Neural cell (in vitro differentiated cells): ENCODE measurements around the gene ADARB2. TPM values are rescaled to one million over a fixed set of nuclear protein-coding genes. Genes with fewer than 3 reads are reported as not detected.

Experiments
- H2AFZ ChIP-seq: fragments of 200-600, 300-800 bp; sonication (generic), shearing (Covaris generic); 2 replicates; pipeline ENCODE4 v1.6.0; 2014; ENCODE audit warnings: low read depth, mild to moderate bottlenecking, antibody characterized with exemption, low read length, moderate library complexity
- H3F3A ChIP-seq: fragments of 200-600 bp; shearing (Covaris generic); 2 replicates; pipeline ENCODE4 v1.6.1; 2016; ENCODE audit warnings: mild to moderate bottlenecking, moderate library complexity, mixed read lengths, antibody characterized with exemption, low read length; ENCODE audit not compliant: insufficient read depth, poor library complexity, severe bottlenecking
- H3K27ac ChIP-seq: fragments of 200-600, 300-800 bp; sonication (generic), shearing (Covaris generic); 2 replicates; pipeline ENCODE4 v1.5.1; 2014; ENCODE audit warnings: mild to moderate bottlenecking, low read length, moderate library complexity
- H3K27me3 ChIP-seq: fragments of 300-800, 200-600 bp; sonication (generic), shearing (Covaris generic); 2 replicates; pipeline ENCODE4 v1.6.0; 2014; ENCODE audit warnings: mild to moderate bottlenecking, low read depth, low read length, moderate library complexity; ENCODE audit not compliant: insufficient read depth
- H3K36me3 ChIP-seq: fragments of 300-800, 200-600 bp; sonication (generic), shearing (Covaris generic); 2 replicates; pipeline ENCODE4 v1.5.1; 2014; ENCODE audit warnings: mild to moderate bottlenecking, antibody characterized with exemption, low read length, moderate library complexity; ENCODE audit not compliant: insufficient read depth
- H3K4me2 ChIP-seq: fragments of 300-800, 200-600 bp; sonication (generic), shearing (Covaris generic); 2 replicates; pipeline ENCODE4 v1.6.0; 2014; ENCODE audit warnings: mild to moderate bottlenecking, low read length
- H3K4me3 ChIP-seq: fragments of 300-800, 200-600 bp; sonication (generic), shearing (Covaris generic); 2 replicates; pipeline ENCODE4 v1.5.1; 2014; ENCODE audit warnings: mild to moderate bottlenecking, low read length, moderate library complexity
- H3K79me2 ChIP-seq: fragments of 200-600 bp; shearing (Covaris generic); replicated peaks from 2 replicates; pipeline ENCODE4 v1.6.0; 2014; ENCODE audit warnings: mild to moderate bottlenecking, low read length, moderate library complexity; ENCODE audit not compliant: insufficient read depth
- H3K9ac ChIP-seq: fragments of 300-800, 200-600 bp; sonication (generic), shearing (Covaris generic); 2 replicates; pipeline ENCODE4 v1.6.1; 2016; ENCODE audit warnings: mild to moderate bottlenecking, low read length, mixed read lengths
- H3K9me2 ChIP-seq: fragments of 200-600 bp; shearing (Covaris generic); 2 replicates; pipeline ENCODE4 v1.6.1; 2016; ENCODE audit warnings: mild to moderate bottlenecking, low read length, mixed read lengths; ENCODE audit not compliant: insufficient read depth
- H3K9me3 ChIP-seq: fragments of 200-600, 300-800 bp; sonication (generic), shearing (Covaris generic); 2 replicates; pipeline ENCODE4 v1.6.1; 2016; ENCODE audit warnings: mild to moderate bottlenecking, mixed run types, low read length, moderate library complexity, mixed read lengths
- H4K20me1 ChIP-seq: fragments of 200-600 bp; shearing (Covaris generic); 2 replicates; pipeline ENCODE4 v1.6.1; 2016; ENCODE audit warnings: mild to moderate bottlenecking, mixed run types; ENCODE audit not compliant: insufficient read depth
- EP300 ChIP-seq: fragments of 450-650 bp; conservative IDR thresholded peaks from 2 replicates; pipeline ENCODE4 v1.6.1; 2014; ENCODE audit warnings: antibody characterized with exemption, mild to moderate bottlenecking, moderate library complexity; ENCODE audit not compliant: poor library complexity, severe bottlenecking
- EZH2 ChIP-seq: fragments of 200-600, 300-800 bp; shearing (Covaris generic), sonication (generic); IDR thresholded peaks from 2 replicates; pipeline ENCODE4 v1.6.1; 2014; ENCODE audit warnings: antibody characterized with exemption, low read length, borderline replicate concordance, mild to moderate bottlenecking; ENCODE audit not compliant: insufficient read depth, poor library complexity, severe bottlenecking
- MXI1 ChIP-seq: fragments of 450-650 bp; conservative IDR thresholded peaks from 2 replicates; pipeline ENCODE4 v1.6.1; 2014; ENCODE audit warnings: antibody characterized with exemption, mild to moderate bottlenecking; ENCODE audit not compliant: poor library complexity, severe bottlenecking
- POLR2AphosphoS5 ChIP-seq: IDR thresholded peaks from 2 replicates; pipeline ENCODE4 v1.6.1; 2012
- RAD21 ChIP-seq: fragments of 450-650 bp; conservative IDR thresholded peaks from 2 replicates; pipeline ENCODE4 v1.6.1; 2014; ENCODE audit warnings: antibody characterized with exemption, mild to moderate bottlenecking, moderate library complexity
- SMC3 ChIP-seq: fragments of 450-650 bp; conservative IDR thresholded peaks from 2 replicates; pipeline ENCODE4 v1.6.1; 2014; ENCODE audit warnings: antibody characterized with exemption, mild to moderate bottlenecking, moderate library complexity; ENCODE audit not compliant: poor library complexity
- TAF1 ChIP-seq: IDR thresholded peaks from 2 replicates; pipeline ENCODE4 v1.6.1; 2012; ENCODE audit warnings: low read depth
- polyA plus RNA-seq: library from polyadenylated mRNA; depleted of rRNA; stranded (reverse); fragments of >200 nt; gene quantifications from 2 replicates; pipeline ENCODE4 v1.2.3, GENCODE V29; 2014
- TF ChIP-seq, protein P1 (sequence below): IDR thresholded peaks from 2 replicates; pipeline ENCODE4 v1.6.1; 2012; ENCODE audit warnings: borderline replicate concordance
- TF ChIP-seq, protein P2 (sequence below): fragments of 450-650 bp; IDR thresholded peaks from 2 replicates; pipeline ENCODE4 v1.5.1; 2014; ENCODE audit warnings: antibody characterized with exemption, mild to moderate bottlenecking, moderate library complexity; ENCODE audit not compliant: poor library complexity, severe bottlenecking

The ADARB2 gene
- polyA plus RNA-seq, 1 donor from 2014 or later, result 3.6 TPM

DNA sequence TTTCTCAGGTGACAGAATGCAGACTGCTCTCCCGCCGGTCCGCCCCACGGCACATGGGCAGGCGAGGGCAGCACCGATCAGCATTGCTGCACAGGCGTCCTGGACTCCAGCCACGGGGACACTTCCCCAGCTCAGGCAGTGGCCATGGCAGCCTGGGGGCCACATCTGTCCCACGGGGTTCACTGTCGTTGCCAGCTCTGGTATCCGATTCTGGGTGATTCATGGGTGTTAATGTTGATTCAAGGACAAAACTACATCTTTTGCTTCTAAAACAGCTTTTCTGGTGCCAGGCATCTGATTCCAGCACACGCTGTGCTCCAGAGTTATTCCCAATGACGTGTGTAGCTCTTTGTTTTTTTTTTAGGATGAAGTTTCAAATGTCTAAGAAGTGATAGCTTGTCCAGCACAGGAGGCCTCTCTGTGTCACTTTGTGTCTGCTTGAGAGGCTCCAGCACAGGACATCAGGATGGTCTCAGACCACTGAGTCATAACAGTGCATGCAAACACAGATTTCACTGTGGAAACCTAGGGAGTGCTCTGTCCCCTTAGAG, 463.1 kb downstream of the ADARB2 start:
- Histone ChIP-seq H2AFZ (no peak overlapping the region), H3K4me3 (no peak overlapping the region), H3K9me3 (no peaks in the 10 kb centered on the region), H4K20me1 (no peaks in the 10 kb centered on the region), H3K9ac (no peak overlapping the region), H3K79me2 (no peaks in the 10 kb centered on the region), H3K36me3 (no peaks in the 10 kb centered on the region), H3K27ac (no peak overlapping the region), H3K4me2 (no peak overlapping the region), H3K27me3 (no peaks in the 10 kb centered on the region), H3K9me2 (no peaks in the 10 kb centered on the region), H3F3A (no peaks in the 10 kb centered on the region)
- TF ChIP-seq EZH2 (no peak), SMC3 (no peak), MXI1 (no peak), RAD21 (no peak)
- TF ChIP-seq, protein P1, sequence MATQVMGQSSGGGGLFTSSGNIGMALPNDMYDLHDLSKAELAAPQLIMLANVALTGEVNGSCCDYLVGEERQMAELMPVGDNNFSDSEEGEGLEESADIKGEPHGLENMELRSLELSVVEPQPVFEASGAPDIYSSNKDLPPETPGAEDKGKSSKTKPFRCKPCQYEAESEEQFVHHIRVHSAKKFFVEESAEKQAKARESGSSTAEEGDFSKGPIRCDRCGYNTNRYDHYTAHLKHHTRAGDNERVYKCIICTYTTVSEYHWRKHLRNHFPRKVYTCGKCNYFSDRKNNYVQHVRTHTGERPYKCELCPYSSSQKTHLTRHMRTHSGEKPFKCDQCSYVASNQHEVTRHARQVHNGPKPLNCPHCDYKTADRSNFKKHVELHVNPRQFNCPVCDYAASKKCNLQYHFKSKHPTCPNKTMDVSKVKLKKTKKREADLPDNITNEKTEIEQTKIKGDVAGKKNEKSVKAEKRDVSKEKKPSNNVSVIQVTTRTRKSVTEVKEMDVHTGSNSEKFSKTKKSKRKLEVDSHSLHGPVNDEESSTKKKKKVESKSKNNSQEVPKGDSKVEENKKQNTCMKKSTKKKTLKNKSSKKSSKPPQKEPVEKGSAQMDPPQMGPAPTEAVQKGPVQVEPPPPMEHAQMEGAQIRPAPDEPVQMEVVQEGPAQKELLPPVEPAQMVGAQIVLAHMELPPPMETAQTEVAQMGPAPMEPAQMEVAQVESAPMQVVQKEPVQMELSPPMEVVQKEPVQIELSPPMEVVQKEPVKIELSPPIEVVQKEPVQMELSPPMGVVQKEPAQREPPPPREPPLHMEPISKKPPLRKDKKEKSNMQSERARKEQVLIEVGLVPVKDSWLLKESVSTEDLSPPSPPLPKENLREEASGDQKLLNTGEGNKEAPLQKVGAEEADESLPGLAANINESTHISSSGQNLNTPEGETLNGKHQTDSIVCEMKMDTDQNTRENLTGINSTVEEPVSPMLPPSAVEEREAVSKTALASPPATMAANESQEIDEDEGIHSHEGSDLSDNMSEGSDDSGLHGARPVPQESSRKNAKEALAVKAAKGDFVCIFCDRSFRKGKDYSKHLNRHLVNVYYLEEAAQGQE, result no peak
- TF ChIP-seq, protein P2, sequence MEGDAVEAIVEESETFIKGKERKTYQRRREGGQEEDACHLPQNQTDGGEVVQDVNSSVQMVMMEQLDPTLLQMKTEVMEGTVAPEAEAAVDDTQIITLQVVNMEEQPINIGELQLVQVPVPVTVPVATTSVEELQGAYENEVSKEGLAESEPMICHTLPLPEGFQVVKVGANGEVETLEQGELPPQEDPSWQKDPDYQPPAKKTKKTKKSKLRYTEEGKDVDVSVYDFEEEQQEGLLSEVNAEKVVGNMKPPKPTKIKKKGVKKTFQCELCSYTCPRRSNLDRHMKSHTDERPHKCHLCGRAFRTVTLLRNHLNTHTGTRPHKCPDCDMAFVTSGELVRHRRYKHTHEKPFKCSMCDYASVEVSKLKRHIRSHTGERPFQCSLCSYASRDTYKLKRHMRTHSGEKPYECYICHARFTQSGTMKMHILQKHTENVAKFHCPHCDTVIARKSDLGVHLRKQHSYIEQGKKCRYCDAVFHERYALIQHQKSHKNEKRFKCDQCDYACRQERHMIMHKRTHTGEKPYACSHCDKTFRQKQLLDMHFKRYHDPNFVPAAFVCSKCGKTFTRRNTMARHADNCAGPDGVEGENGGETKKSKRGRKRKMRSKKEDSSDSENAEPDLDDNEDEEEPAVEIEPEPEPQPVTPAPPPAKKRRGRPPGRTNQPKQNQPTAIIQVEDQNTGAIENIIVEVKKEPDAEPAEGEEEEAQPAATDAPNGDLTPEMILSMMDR, result no peak

DNA sequence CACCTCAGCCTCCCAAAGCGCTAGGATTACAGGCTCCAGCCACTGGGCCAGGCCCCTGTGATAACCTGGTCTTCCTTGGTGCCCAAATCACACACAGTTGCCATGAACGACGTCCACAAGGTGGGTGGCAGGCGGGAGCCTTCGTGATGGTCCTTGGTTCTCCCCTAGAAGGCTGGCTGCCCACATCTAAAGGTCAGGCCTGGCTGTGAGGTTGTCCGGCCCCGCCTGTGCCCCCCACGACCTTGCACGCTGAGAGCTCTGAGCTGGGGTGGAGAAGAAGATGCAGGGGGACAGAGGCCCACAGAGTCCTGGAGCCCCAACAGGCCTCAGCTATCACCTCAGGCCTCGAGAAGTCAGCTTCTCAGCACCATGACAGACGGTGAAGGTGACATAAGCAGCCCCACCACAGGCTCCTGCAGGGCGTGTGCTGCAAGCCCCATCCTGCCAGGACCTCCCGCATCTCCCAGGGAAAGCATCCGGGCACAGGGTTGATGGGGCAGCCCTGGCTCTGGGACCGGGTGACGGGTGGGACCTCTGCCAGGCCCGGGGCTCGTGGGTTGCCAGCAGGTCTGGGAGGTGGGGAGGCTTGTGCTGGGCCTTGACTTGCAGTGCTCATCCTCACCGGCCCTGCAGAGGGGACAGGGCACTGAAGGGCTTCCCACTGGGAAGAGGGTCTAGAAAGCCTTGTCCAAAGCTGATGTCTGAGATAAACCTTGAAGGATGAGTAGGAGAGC, 463.8 kb downstream of the ADARB2 start:
- Histone ChIP-seq H3K36me3 (no peaks in the 10 kb centered on the region), H3K9me3 (no peaks in the 10 kb centered on the region), H3K27ac (no peak overlapping the region), H3K4me2 (no peak overlapping the region), H3F3A (no peaks in the 10 kb centered on the region), H3K4me3 (no peak overlapping the region), H3K27me3 (no peaks in the 10 kb centered on the region), H2AFZ (no peak overlapping the region), H3K79me2 (no peaks in the 10 kb centered on the region), H3K9ac (no peak overlapping the region), H4K20me1 (no peaks in the 10 kb centered on the region), H3K9me2 (no peaks in the 10 kb centered on the region)
- no peak for TF ChIP-seq TAF1
- TF ChIP-seq EZH2, result no peak
- TF ChIP-seq EP300, result no peak
- TF ChIP-seq, protein P1, result no peak
- TF ChIP-seq POLR2AphosphoS5, result no peak
- TF ChIP-seq, protein P2, result no peak
- no peak for TF ChIP-seq SMC3
- no peak for TF ChIP-seq MXI1
- no peak for TF ChIP-seq RAD21
